ENCODE data around the gene PTGDR.

The PTGDR gene

GRCh38 chr14:52325630-52326029, 58.1 kb downstream of the PTGDR start:
- TF ChIP-seq CTCF (IDR thresholded peaks at IDR 0.05; ENCODE audit: low read length, missing control alignments), result no peak
- H3K4me3 ChIP-seq (replicated peaks; ENCODE audit: low read depth, low read length), result no peak overlapping the region
- no peak for DNase-seq (ENCODE audit: low read depth)
